Amniotic stem cell (primary cell): ENCODE data around the gene GRIK5.

ENCODE experiments used
- DNase-seq: peaks from one replicate; lab custom pipeline; 2025; lab: John Stamatoyannopoulos, UW

Gene GRIK5

GRCh38 chr19:42095814-42096230 is 25.8 kb upstream of the GRIK5 start:
- DNase-seq: no peak

- DNase-seq: no peak
These were observed 25.3 kb upstream of the GRIK5 start for GRCh38 chr19:42095142-42095813.

- no peak for DNase-seq
These were observed 23.9 kb upstream of the GRIK5 start for GRCh38 chr19:42093926-42094325.

GRCh38 chr19:42093505-42093904 is 23.5 kb upstream of the GRIK5 start:
- no peak for DNase-seq

- DNase-seq: no peak
These were observed 22.3 kb upstream of the GRIK5 start for GRCh38 chr19:42092350-42092749.

- DNase-seq: no peak
These were observed 21.7 kb upstream of the GRIK5 start for GRCh38 chr19:42091742-42092141.

GRCh38 chr19:42091300-42091699 is 21.3 kb upstream of the GRIK5 start:
- no peak for DNase-seq

- no peak for DNase-seq
These were observed 20.7 kb upstream of the GRIK5 start for GRCh38 chr19:42090672-42091071.

GRCh38 chr19:42089772-42090171 is 19.8 kb upstream of the GRIK5 start:
- no peak for DNase-seq

GRCh38 chr19:42089191-42089750 is 19.3 kb upstream of the GRIK5 start:
- no peak for DNase-seq

- no peak for DNase-seq
These were observed 18.6 kb upstream of the GRIK5 start for GRCh38 chr19:42088471-42089190.

- DNase-seq: no peak
These were observed 17.0 kb upstream of the GRIK5 start for GRCh38 chr19:42086770-42087550.

- no peak for DNase-seq
These were observed 16.3 kb upstream of the GRIK5 start for GRCh38 chr19:42086188-42086736.

- no peak for DNase-seq
These were observed 13.5 kb upstream of the GRIK5 start for GRCh38 chr19:42083537-42083936.

GRCh38 chr19:42081584-42082203 is 11.7 kb upstream of the GRIK5 start:
- peak; percentile 12 for DNase-seq

- no peak for DNase-seq
These were observed 10.9 kb upstream of the GRIK5 start for GRCh38 chr19:42080764-42081375.

- no peak for DNase-seq
These were observed 10.1 kb upstream of the GRIK5 start for GRCh38 chr19:42079886-42080763.

- DNase-seq: no peak
These were observed 9.3 kb upstream of the GRIK5 start for GRCh38 chr19:42079276-42079669.

- DNase-seq: no peak
These were observed 8.7 kb upstream of the GRIK5 start for GRCh38 chr19:42078538-42079275.

GRCh38 chr19:42078058-42078457 is 8.1 kb upstream of the GRIK5 start:
- no peak for DNase-seq
